Memory B cell (primary cell): ENCODE data around the gene ABCA12.

Experiments used
- ATAC-seq: fragments of 150-1000 bp; cut with Tn5 transposase; 2 replicates; pipeline ENCODE4 v1.10.0; 2021; ENCODE audit warnings: low read depth, mild to moderate bottlenecking, moderate library complexity
- DNase-seq, 2 donors: peaks; one replicate each; pipeline ENCODE4 v3.0.0; 2022; ENCODE audit warnings: low spot score in 2 of 2
- H3K27ac Mint-ChIP-seq: one replicate; pipeline ENCODE4 v1.8.0; 2022; ENCODE audit warnings: mild to moderate bottlenecking, moderate library complexity, mixed read lengths
- H3K27me3 Mint-ChIP-seq: one replicate; pipeline ENCODE4 v1.8.0; 2022; ENCODE audit warnings: mixed read lengths
- H3K36me3 Mint-ChIP-seq: one replicate; pipeline ENCODE4 v1.8.0; 2022; ENCODE audit warnings: mild to moderate bottlenecking, mixed read lengths
- H3K4me1 Mint-ChIP-seq: one replicate; pipeline ENCODE4 v1.8.0; 2022; ENCODE audit warnings: mixed read lengths
- H3K4me3 Mint-ChIP-seq: one replicate; pipeline ENCODE4 v1.8.0; 2022; ENCODE audit warnings: mild to moderate bottlenecking, moderate library complexity, mixed read lengths
- H3K9me3 Mint-ChIP-seq: one replicate; pipeline ENCODE4 v1.8.0; 2022; ENCODE audit warnings: mixed read lengths

The ABCA12 gene

GRCh38 chr2:215049341-215049740 lies 89.1 kb downstream of the ABCA12 start:
- DNase-seq: no peak
- H3K27me3 Mint-ChIP-seq: no peaks in the 10 kb centered on the region

GRCh38 chr2:215038421-215038820 lies 100.0 kb downstream of the ABCA12 start:
- Mint-ChIP-seq H3K4me1 (no peaks in the 10 kb centered on the region), H3K4me3 (no peak overlapping the region), H3K27ac (no peak overlapping the region), H3K36me3 (no peaks in the 10 kb centered on the region), H3K9me3 (peaks cover 2% of the 10 kb centered on the region), H3K27me3 (peaks cover 1% of the 10 kb centered on the region)
- DNase-seq: no peak
- no peak for ATAC-seq

More at GRCh38 chr2:215049341-215049740, 89.1 kb downstream of the ABCA12 start:
- Mint-ChIP-seq H3K4me1 (no peaks in the 10 kb centered on the region), H3K9me3 (peaks cover 3% of the 10 kb centered on the region), H3K4me3 (no peak overlapping the region), H3K36me3 (no peaks in the 10 kb centered on the region), H3K27ac (no peak overlapping the region)
- ATAC-seq: no peak

GRCh38 chr2:215036314-215036713 lies 102.1 kb downstream of the ABCA12 start:
- DNase-seq: no peak

GRCh38 chr2:215034154-215034553 lies 104.3 kb downstream of the ABCA12 start:
- Mint-ChIP-seq H3K36me3 (no peaks in the 10 kb centered on the region), H3K4me1 (no peaks in the 10 kb centered on the region), H3K27ac (no peak overlapping the region), H3K9me3 (peaks cover 2% of the 10 kb centered on the region), H3K27me3 (peaks cover 1% of the 10 kb centered on the region), H3K4me3 (no peak overlapping the region)
- ATAC-seq (no peak), DNase-seq (no peak)

More at GRCh38 chr2:215036314-215036713, 102.1 kb downstream of the ABCA12 start:
- Mint-ChIP-seq H3K4me3 (no peak overlapping the region), H3K27me3 (peaks cover 1% of the 10 kb centered on the region), H3K27ac (no peak overlapping the region), H3K36me3 (no peaks in the 10 kb centered on the region), H3K4me1 (no peaks in the 10 kb centered on the region), H3K9me3 (peaks cover 2% of the 10 kb centered on the region)
- ATAC-seq: no peak

GRCh38 chr2:215032153-215032552 lies 106.3 kb downstream of the ABCA12 start:
- no peaks in the 10 kb centered on the region for H3K4me1 Mint-ChIP-seq
- no peak overlapping the region for H3K4me3 Mint-ChIP-seq
- H3K9me3 Mint-ChIP-seq: peaks cover 2% of the 10 kb centered on the region
- no peak overlapping the region for H3K27ac Mint-ChIP-seq
- peaks cover 1% of the 10 kb centered on the region for H3K27me3 Mint-ChIP-seq
- no peak for ATAC-seq
- no peak for DNase-seq
- no peaks in the 10 kb centered on the region for H3K36me3 Mint-ChIP-seq

- Mint-ChIP-seq H3K36me3 (no peaks in the 10 kb centered on the region), H3K4me3 (no peak overlapping the region), H3K9me3 (no peaks in the 10 kb centered on the region), H3K27ac (no peak overlapping the region), H3K27me3 (peaks cover 1% of the 10 kb centered on the region), H3K4me1 (no peaks in the 10 kb centered on the region)
- DNase-seq (no peak), ATAC-seq (no peak)
Measured at GRCh38 chr2:215031321-215031720, 107.1 kb downstream of the ABCA12 start.

- Mint-ChIP-seq H3K4me3 (no peak overlapping the region), H3K27me3 (peaks cover 1% of the 10 kb centered on the region), H3K36me3 (no peaks in the 10 kb centered on the region), H3K27ac (no peak overlapping the region), H3K9me3 (no peaks in the 10 kb centered on the region), H3K4me1 (no peaks in the 10 kb centered on the region)
- DNase-seq (no peak), ATAC-seq (no peak)
Measured at GRCh38 chr2:215029936-215030335, 108.5 kb downstream of the ABCA12 start.

GRCh38 chr2:215028231-215028630 lies 110.2 kb downstream of the ABCA12 start:
- ATAC-seq (no peak), DNase-seq (no peak)
- Mint-ChIP-seq H3K4me1 (no peaks in the 10 kb centered on the region), H3K27ac (no peak overlapping the region), H3K27me3 (no peaks in the 10 kb centered on the region), H3K36me3 (no peaks in the 10 kb centered on the region), H3K9me3 (no peaks in the 10 kb centered on the region), H3K4me3 (no peak overlapping the region)

GRCh38 chr2:215027779-215028178 lies 110.6 kb downstream of the ABCA12 start:
- no peaks in the 10 kb centered on the region for H3K9me3 Mint-ChIP-seq
- H3K36me3 Mint-ChIP-seq: no peaks in the 10 kb centered on the region
- ATAC-seq (no peak), DNase-seq (no peak)
- no peaks in the 10 kb centered on the region for H3K4me1 Mint-ChIP-seq
- H3K27ac Mint-ChIP-seq: no peak overlapping the region
- H3K4me3 Mint-ChIP-seq: no peak overlapping the region
- H3K27me3 Mint-ChIP-seq: no peaks in the 10 kb centered on the region

- no peaks in the 10 kb centered on the region for H3K9me3 Mint-ChIP-seq
- H3K27ac Mint-ChIP-seq: no peak overlapping the region
- H3K36me3 Mint-ChIP-seq: no peaks in the 10 kb centered on the region
- peaks cover 2% of the 10 kb centered on the region for H3K4me1 Mint-ChIP-seq
- no peak overlapping the region for H3K4me3 Mint-ChIP-seq
- DNase-seq: no peak
- peaks cover 2% of the 10 kb centered on the region for H3K27me3 Mint-ChIP-seq
- ATAC-seq: no peak
Measured at GRCh38 chr2:215022910-215023309, 115.5 kb downstream of the ABCA12 start.

- H3K4me3 Mint-ChIP-seq: no peak overlapping the region
- H3K27me3 Mint-ChIP-seq: peaks cover 2% of the 10 kb centered on the region
- no peaks in the 10 kb centered on the region for H3K9me3 Mint-ChIP-seq
- no peaks in the 10 kb centered on the region for H3K36me3 Mint-ChIP-seq
- peaks cover 2% of the 10 kb centered on the region for H3K4me1 Mint-ChIP-seq
- H3K27ac Mint-ChIP-seq: no peak overlapping the region
- ATAC-seq (no peak), DNase-seq (no peak)
Measured at GRCh38 chr2:215022418-215022817, 116.0 kb downstream of the ABCA12 start.

GRCh38 chr2:215020283-215020682 lies 118.1 kb downstream of the ABCA12 start:
- Mint-ChIP-seq H3K4me1 (peaks cover 2% of the 10 kb centered on the region), H3K9me3 (no peaks in the 10 kb centered on the region), H3K36me3 (no peaks in the 10 kb centered on the region), H3K4me3 (no peak overlapping the region), H3K27me3 (peaks cover 2% of the 10 kb centered on the region), H3K27ac (no peak overlapping the region)
- ATAC-seq (no peak), DNase-seq (no peak)

GRCh38 chr2:215019521-215020145 lies 118.8 kb downstream of the ABCA12 start:
- Mint-ChIP-seq H3K4me3 (no peak overlapping the region), H3K27me3 (peaks cover 2% of the 10 kb centered on the region), H3K27ac (no peak overlapping the region), H3K9me3 (no peaks in the 10 kb centered on the region), H3K4me1 (peaks cover 2% of the 10 kb centered on the region), H3K36me3 (no peaks in the 10 kb centered on the region)
- DNase-seq: no peak
- no peak for ATAC-seq

- Mint-ChIP-seq H3K27me3 (peaks cover 2% of the 10 kb centered on the region), H3K36me3 (no peaks in the 10 kb centered on the region), H3K27ac (no peak overlapping the region), H3K4me1 (peaks cover 2% of the 10 kb centered on the region), H3K9me3 (no peaks in the 10 kb centered on the region), H3K4me3 (no peak overlapping the region)
- DNase-seq: no peak
- ATAC-seq: no peak
Measured at GRCh38 chr2:215019085-215019484, 119.3 kb downstream of the ABCA12 start.

- ATAC-seq (no peak), DNase-seq (no peak)
- H3K27me3 Mint-ChIP-seq: peaks cover 2% of the 10 kb centered on the region
- H3K4me3 Mint-ChIP-seq: no peak overlapping the region
- H3K4me1 Mint-ChIP-seq: peaks cover 2% of the 10 kb centered on the region
- no peak overlapping the region for H3K27ac Mint-ChIP-seq
- no peaks in the 10 kb centered on the region for H3K36me3 Mint-ChIP-seq
- no peaks in the 10 kb centered on the region for H3K9me3 Mint-ChIP-seq
Measured at GRCh38 chr2:215015421-215015820, 123.0 kb downstream of the ABCA12 start.
